ENCODE measurements around the gene TMEM259.

TMEM259 gene

DNA sequence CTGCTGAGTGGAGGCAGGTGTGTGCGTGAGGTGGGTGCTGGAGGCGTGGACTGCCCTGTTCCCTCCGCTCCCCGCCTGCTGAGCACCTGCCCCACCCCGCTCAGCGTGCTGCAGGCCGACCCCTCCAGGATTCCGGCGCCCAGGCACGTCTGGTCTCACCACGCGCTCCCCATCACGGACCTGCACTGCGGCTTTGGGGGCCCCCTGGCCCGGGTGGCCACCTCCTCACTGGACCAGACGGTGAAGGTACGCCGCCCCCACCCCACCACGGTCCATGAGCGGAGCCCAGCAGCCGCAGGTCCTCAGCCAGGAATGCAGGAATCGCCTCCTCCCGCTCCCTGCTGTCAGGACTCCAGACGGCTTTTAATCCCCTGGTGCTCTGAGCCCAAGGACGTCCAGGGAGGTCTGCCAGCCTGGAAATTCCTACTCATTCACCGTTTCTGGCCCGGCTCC is 30.8 kb downstream of the TMEM259 start:
- no peak for DNase-seq (ENCODE audit: low read depth in 4 of 4, low spot score in 1 of 4)

DNA sequence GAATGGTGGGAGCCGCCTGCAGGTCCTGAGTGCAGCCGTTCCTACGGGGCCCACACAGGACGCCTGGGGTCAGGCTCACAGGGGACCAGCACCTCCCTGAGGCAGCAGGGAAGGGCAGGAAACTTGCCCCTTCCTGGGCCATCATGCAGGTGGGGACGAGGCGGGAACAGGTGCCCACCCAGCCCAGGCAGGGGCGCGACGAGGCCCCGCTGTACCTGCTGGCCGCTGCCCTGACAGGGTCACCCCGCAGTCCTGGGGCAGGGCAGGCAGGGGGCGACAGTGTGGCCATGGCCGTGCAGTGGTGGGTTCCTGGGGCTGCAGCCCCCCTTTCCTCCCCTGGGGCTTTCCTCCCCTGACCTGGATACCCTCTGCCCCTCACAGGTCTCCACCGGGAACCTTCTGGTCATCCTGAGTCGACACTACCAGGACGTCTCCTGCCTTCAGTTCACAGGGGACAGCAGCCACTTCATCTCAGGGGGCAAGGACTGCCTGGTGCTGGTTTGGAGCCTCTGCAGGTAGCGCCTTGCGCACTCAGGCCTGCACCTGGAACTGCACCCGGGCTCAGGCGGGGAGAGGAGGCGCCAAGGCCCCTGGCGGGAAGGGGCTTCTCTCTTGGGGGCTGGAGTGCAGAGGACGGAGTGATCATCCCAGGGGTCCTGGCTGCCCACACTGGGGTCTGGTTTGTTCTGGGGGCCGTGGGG is 31.4 kb downstream of the TMEM259 start:
- DNase-seq (ENCODE audit: low read depth in 4 of 4, low spot score in 1 of 4): no peak

DNA sequence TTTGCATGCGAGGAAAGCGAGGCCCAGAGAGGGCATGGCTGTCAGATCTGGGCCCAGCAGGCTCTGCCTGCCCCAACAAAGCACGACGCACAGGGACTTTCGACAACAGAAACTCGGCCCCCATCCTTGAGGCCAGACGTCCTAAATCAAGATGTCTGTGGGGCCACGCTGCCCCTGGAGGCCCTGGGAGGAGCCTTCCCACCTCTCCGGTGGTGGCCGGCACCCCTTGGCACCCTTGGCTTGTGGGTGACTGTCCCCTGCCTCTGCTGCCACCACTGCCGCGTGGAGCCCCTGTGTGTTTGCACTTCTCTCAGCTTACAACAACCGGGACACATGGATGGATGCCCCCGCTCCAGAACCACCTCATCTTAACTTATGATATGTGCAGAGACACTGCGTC is 32.4 kb downstream of the TMEM259 start:
- DNase-seq (ENCODE audit: low read depth in 4 of 4, low spot score in 1 of 4): no peak

DNA sequence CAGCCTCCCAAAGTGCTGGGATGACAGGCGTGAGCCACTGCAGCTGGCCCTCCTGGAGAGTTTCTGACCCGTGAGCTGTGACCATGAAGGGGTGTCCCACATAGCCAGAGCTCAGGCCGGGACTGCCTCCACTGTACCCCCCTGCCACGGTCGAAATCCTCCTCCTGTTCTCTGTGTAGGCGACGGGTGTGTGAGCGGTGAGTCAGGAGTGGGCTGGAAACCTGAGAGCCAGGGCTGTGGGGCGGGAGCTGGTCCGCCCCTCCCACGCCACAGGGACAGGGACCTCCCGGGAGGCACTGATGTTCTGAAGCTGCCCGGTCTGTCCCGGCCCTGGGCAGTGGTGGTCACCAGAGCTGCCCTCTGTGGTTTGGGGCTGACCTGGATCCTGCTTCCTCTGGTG is 32.8 kb downstream of the TMEM259 start:
- DNase-seq (ENCODE audit: low read depth in 4 of 4, low spot score in 1 of 4): no peak

DNA sequence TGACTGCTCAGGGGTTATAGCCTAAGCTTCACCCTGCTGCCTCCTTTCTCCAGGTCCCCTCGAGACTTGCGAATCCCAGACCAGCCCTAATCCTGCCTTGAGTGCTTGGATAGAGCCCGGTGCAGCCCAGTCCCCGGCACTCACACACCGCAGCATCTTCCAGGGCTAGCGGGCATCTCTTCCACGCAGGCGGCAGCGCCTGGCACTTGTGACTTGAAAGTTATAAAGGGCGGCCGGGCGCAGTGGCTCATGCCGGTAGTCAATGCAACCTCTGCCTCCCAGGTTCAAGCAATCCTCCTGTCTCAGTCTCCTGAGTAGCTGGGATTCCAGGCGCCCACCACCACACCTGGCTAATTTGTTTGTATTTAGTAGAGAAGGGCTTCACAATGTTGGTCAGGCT is 34.8 kb downstream of the TMEM259 start:
- DNase-seq (ENCODE audit: low read depth in 4 of 4, low spot score in 1 of 4): no peak

DNA sequence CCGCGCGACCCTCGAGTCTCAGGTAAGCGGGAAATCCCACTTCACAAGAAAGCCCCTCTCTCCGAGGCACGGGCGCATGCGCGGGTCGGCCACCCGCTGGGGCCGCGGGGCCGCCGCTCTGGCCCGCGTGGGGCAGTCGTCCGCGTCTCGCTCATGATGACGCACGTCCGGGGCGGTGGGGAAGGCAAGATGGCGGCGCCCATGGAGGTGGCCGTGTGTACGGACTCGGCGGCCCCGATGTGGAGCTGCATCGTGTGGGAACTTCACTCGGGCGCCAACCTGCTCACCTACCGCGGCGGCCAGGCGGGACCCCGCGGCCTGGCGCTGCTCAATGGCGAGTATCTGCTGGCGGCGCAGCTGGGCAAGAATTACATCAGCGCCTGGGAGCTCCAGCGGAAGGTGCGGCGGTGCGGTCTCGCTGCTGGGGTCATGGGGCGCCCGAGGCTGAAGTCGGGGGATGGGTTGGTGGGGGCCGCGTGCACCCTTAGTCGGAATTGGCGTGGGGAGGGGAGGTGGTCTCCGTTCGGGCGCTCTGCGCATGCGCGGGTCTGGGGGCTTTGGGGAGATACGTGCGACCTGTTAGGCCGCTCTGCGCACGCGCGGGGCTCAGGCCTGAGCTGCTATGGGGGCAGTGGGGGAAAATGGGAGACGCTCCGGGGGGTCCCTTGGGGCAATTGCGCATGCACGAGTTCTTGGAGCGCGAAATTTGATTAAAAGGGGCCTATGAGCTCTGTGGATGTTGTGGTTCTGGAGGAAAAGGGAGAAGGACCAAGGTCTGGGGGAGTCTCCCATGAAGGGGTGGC is 36.6 kb downstream of the TMEM259 start, which contains the start of gene WDR18:
Gene WDR18, plus strand, starts transcription at position 181 of the 803 bp plus-strand sequence. Its CDS starts 9 bp downstream, at position 190.
- peak; percentile 77 to 90 (median 87) for DNase-seq (ENCODE audit: low read depth in 4 of 4, low spot score in 1 of 4)

DNA sequence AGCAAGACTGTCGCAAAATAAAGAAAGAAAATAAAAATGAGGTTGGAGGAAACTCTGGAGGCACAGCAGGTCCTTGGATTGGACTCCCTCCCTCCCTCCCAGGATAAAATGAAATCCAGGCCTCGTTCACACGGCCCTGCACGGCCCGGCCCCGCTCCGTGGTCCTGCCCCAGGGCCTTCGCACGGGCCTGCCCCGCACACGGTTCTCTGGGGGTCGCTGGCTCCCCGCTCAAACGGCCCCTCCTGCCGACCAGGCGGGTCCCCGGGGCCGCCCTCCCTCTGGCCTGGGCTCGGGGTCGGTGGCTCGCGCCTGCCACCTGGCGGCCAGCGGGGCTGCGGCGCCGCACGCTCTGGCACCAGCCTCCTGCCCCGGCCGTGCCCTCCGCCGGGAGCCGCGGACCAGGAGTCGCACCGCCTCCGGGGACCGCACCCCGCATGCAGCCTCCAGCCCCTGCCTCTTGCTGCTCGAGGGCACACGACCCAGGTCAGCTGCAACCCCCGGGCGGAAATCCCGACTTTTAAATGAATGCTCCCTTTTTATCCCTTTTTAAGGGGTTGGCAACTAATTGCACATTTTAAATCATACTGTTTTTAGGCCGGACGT is 38.3 kb downstream of the TMEM259 start:
- DNase-seq (ENCODE audit: low read depth in 4 of 4, low spot score in 1 of 4): peak; percentile 48 to 68 (median 60)

DNA sequence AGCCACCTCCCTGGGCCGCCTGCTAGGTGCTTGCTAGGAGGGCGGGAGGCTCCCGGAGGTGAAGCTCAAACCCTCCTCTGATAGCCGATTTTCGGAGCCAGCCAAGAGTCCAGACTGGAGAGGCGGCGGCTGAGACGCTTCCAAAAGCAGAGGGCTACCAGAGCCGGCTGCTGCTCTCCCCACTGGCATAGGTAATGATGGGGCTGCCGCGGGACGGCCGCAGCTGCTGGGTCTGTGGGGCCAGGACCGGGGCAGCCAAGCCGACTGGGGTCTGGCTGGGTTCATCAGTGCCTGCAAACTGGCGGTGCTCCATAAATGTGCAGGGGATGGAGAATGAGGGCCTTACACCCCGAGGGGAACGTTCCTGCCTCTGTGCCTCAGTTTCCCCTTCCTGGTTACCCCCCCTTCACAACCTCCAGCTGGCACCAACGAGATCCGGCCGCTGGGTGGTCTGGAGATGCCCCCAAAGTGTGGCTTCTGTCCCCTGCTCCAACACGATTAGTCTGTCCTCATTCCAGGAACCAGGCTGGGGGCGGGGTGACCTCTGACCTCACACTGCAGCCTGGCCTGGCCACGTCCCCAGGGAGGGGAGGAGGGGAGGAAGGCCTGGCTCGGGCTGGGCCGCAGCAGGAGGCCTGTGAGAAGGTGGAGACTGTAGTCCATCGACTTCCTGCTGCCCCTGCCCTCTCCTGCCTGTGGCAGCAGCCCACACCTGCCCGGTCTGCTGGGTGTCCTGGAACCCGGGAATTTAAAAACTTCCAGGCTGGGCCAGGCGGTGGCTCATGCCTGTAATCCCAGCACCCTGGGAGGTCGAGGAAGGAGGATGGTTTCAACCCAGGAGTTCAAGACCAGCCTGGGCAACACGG is 40.6 kb downstream of the TMEM259 start:
- DNase-seq (ENCODE audit: low read depth in 4 of 4, low spot score in 1 of 4): no peak

DNA sequence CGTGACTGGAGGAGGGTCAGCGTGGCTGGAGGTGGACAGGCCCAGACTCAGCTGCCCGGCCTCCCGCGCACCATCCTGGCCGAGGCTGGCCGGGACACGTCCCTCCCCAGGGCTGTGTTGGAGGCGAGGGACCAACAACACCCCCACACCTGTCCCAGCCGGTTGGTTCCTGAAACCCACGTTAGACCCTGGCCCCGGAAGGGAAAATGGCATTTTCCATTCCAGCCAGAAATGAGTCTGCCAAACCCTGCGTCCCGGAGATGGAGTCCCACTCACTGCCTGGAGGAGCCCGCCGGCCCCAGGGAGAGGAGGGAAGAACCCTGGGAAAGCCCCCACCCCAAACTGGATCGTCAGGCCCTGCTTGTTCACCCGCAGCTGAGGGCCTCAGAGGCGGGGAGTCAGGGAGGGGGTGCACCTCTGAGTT is 41.6 kb downstream of the TMEM259 start:
- DNase-seq (ENCODE audit: low read depth in 4 of 4, low spot score in 1 of 4): no peak

DNA sequence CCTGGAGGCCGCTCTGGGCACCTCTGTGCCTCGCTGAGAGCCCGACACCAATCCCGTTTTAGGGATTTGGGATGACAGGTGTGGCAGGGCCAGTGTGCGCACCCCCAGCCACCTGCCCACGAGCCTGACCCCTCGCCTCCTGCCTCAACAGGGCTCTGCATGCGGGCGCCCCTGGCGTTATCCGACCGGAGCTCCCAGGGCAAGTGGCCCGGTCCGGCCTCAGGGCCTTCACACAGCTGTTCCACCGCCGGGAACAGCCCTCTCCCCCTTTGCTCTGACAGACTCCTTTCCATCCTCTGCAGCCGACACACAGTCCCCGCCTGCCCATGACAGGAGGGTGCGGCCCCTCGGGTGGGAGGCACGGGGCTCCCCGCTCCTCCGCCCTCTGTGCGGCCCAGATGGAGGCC is 43.9 kb downstream of the TMEM259 start:
- DNase-seq (ENCODE audit: low read depth in 4 of 4, low spot score in 1 of 4): no peak

DNA sequence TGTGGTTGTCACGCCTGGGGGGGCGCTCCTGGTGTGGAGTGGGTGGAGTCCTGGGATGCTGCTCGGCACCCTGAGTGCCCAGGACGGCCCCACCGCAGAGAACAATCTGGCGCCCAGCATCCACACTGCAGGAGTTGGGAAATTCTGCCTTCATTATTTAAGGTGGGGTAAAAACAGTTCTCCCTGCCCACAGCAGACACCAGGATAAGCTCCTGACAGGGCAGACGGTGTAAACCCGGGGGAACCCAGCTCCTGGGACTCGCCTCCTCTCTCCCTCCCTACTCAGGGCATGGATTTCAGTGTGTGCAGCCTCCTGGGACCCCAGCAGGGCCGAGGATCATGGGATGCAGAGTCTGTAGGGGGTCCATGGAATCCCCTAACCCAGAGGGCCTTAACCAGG is 44.4 kb downstream of the TMEM259 start:
- no peak for DNase-seq (ENCODE audit: low read depth in 4 of 4, low spot score in 1 of 4)

DNA sequence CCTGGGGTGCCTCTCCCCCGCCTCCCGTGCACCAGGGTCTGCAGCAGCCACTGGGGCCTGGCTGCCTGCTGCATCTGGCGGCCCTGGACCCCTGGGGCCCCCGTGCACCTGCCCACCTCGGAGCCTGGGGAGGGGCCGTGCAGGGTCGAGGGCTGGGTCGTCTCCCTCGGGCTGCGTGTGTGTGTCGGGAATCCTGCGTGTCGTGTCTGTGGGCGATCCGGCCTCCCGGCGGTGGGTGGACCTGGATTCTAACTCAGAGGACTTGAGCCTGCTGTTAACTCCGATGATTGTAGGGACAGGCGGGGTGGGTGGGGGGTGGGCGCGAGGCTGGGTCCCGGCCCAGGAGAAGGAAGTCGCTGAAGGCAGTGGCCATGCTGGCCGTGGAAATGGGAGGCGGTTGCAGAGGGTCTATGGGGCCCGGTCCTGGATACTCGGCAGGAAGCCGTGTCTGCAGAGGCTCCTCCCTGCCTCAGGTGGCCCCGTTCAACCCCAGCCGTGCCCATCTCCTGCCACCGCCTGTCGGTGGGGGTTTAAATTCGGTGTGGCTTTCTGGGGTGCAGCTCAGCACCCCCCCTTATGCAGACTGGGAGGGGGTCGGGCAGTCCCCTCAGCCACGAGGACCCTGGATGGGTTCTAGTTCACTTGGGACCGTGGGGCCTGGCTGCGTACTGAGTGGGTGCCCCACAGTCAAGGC is 46.2 kb downstream of the TMEM259 start:
- DNase-seq (ENCODE audit: low read depth in 4 of 4, low spot score in 1 of 4): no peak

DNA sequence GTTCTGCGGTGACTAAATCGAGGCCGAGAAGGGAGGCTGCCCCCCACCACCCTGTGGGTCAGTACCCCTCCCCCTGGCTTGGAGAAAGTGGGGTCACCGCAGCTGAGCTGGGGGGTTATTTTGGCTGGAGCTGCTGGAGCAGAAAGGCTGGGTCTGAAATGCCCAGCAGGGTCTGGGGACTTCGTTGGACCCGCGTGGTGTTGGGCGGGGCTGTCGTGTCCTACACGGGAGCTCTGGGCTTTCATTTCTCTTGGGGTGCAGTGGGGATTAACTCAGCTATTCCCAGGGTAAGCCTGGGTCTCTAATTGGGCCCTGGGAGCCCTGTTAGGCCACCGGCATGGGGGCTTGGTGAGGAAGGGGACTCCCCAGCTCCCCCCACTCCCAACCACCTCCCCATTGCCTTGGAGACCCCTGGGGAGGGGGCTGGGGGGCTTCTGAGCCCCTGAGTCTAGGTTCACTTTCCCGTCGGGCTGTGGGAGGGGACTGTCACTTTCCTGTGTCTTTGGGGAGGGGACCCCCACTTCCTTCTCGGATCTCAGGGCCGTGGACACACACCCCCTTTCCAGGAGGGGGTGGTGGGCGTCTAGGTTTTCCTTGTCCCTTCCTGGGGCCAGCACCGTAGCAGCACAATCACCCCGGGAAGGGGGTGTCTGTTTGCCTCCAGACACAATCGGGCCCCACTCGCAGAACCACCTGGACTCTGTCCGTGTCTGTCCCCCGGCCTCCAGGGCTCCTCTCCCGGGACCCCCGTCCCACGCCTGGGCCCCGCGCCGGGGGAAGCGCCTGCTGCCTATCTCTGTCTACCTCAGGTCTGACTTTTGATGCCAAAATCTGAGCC is 47.0 kb downstream of the TMEM259 start:
- DNase-seq (ENCODE audit: low read depth in 4 of 4, low spot score in 1 of 4): no peak

DNA sequence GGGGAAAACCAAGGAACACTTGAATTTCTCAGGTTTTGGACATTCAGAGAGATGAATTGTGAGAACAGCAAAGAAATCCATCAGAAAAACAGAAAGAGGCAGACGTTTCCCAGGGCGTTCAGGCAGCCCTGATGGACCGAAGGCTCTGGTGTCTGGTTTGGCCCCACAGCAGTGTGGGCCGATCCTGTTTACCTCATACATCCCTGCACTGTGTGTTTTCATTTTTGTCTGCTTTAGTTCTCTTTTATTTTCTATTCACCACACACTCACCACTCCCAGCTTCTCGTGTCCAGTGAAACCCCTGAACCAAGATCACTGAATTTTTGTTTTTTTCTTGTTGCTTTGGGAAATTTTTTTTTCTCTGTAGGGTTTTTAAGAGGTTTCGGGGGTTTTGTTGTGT is 48.6 kb downstream of the TMEM259 start:
- no peak for DNase-seq (ENCODE audit: low read depth in 4 of 4, low spot score in 1 of 4)

DNA sequence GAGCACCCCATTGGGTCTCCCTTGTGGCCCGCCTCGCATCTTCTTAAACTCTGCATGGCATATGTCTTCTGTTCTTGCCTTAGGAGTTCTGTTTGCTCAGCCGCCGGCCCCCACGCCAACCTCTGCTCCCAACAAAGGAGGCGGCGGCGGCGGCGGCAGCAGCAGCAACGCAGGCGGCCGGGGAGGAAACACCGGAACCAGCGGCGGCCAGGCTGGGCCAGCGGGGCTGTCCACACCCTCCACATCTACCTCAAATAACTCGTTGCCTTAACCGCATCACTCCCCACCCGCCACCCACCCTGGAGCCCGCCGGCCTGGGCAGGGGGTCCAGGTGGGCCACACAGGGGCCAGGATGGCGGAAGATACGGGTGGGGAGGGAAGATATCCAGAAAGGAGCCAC is 49.1 kb downstream of the TMEM259 start:
- DNase-seq (ENCODE audit: low read depth in 4 of 4, low spot score in 1 of 4): no peak

DNA sequence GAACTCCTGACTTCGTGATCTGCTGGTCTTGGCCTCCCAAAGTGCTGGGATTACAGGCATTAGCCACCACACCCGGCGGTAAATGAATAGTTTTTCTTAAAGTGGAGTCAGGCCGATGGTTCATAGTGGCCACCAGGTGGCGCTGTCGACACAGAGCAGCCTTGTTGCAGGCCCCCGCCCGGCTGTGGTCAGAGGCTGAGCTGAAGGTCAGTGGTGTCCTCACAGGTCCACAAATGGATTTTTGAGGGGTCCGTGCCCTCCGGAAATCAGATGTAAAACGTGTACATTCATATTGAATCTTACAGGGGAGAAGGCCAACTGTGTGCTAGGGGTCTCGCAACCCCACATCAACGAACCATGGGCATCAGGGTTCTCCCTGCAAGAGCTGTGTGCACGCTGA is 50.2 kb downstream of the TMEM259 start:
- DNase-seq (ENCODE audit: low read depth in 4 of 4, low spot score in 1 of 4): no peak

DNA sequence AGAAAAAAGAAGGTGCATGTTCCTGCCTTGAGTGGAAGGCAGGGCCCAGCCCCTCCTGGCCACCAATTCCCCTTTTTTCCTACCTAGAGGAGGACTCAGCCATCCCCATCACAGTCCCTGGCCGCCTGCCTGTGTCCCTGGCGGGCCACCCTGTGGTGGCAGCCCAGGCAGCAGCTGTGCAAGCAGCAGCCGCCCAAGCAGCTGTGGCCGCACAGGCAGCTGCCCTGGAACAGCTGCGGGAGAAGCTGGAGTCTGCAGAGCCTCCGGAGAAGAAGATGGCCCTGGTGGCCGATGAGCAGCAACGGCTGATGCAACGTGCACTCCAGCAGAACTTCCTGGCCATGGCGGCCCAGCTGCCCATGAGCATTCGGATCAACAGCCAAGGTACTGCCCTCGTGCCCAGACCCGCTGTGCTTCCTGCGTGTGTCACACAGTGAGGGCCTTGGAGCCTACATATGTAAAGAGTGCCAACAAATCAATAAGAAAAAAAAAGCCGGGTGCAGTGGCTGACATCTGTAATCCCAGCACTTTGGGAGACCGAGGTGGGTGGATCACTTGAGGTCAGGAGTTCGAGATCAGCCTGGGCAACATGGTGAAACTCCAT is 54.3 kb downstream of the TMEM259 start:
- DNase-seq (ENCODE audit: low read depth in 4 of 4, low spot score in 1 of 4): no peak

DNA sequence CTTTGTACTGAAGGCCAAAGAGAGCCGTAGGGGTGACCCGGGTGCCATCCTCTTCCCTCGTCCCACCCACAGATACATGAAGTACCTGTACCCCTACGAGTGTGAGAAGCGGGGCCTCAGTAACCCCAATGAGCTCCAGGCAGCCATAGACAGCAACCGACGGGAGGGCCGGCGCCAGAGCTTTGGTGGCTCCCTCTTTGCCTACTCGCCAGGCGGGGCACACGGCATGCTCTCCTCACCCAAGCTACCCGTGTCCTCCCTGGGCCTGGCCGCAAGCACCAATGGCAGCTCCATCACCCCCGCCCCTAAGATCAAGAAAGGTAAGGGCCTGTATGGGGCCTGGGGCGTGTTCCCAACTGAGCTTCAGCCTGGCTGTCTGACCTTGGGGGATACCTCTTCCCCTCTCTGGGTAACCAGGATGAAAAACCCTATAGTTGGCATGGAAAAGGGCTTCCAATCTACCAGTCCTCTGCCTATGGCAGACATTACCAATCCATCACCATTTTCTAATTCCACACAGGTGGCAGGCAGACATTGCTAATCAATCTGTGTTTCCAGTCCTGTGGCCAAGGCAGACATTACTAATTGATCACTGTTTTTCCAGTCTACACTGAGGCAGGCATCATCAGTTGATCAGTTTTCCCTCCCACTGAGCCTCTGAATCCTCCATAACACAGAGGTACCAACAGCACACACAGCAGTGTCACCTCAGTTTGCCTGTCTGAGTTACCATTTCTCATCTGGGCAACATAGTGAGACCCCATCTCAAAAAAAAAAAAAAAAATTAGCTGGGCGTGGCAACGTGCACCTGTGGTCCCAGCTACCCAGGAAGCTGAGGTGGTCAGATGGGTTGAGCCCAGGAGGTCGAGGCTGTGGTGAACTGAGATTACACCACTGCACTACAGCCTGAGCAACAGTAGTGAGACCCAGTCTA is 55.9 kb downstream of the TMEM259 start:
- DNase-seq (ENCODE audit: low read depth in 4 of 4, low spot score in 1 of 4): no peak
